H1 (cell line): ENCODE data around the gene HDAC10. TPM values are rescaled to one million over a fixed set of nuclear protein-coding genes. Genes with fewer than 3 reads are reported as not detected.

ENCODE experiments used
- CTCF ChIA-PET: fragments of 300-600 bp; sonication (Branson Sonifier 250); formaldehyde crosslinking; loops from one replicate; lab custom pipeline; 2021; ENCODE audit not compliant: partially characterized antibody; lab: Charles Lee
- POLR2A ChIA-PET: fragments of 300-600 bp; sonication (Branson Sonifier 250); formaldehyde crosslinking; loops from one replicate; lab custom pipeline; 2021; ENCODE audit warnings: inconsistent platforms; ENCODE audit not compliant: partially characterized antibody; lab: Charles Lee
- DNase-seq, 2 experiments: peaks; one replicate each; pipeline versions ENCODE4 v3.0.0 to v3.0.0-alpha.2; 2010 to 2022; ENCODE audit warnings: low spot score in 2 of 2, low read depth in 1 of 2, mixed read lengths in 1 of 2
- FAIRE-seq: peaks from 2 replicates; lab custom pipeline; 2011; peaks lifted over from hg19 to GRCh38; lab: Jason Lieb, UNC
- H2AFZ ChIP-seq: 2 replicates; pipeline ENCODE4 v1.8.1; 2012; ENCODE audit warnings: low read length, inconsistent platforms
- H2AK5ac ChIP-seq: 2 replicates; pipeline ENCODE4 v1.6.1; 2013; ENCODE audit warnings: low read depth, low read length
- H2BK120ac ChIP-seq: replicated peaks from 2 replicates; pipeline ENCODE3; 2013; ENCODE audit warnings: low read depth, low read length, inconsistent platforms
- H2BK12ac ChIP-seq: 2 replicates; pipeline ENCODE4 v1.6.1; 2013; ENCODE audit warnings: low read depth, low read length
- H2BK15ac ChIP-seq: 2 replicates; pipeline ENCODE4 v1.6.1; 2013; ENCODE audit warnings: low read length
- H2BK20ac ChIP-seq: 2 replicates; pipeline ENCODE4 v1.6.1; 2013; ENCODE audit warnings: low read length
- H2BK5ac ChIP-seq: 2 replicates; pipeline ENCODE4 v1.6.1; 2013; ENCODE audit warnings: low read depth, low read length
- H3K14ac ChIP-seq: 2 replicates; pipeline ENCODE4 v1.6.1; 2013; ENCODE audit warnings: inconsistent platforms; ENCODE audit not compliant: insufficient read length
- H3K18ac ChIP-seq: 2 replicates; pipeline ENCODE4 v1.6.1; 2013; ENCODE audit warnings: low read length; ENCODE audit errors: extremely low read depth
- H3K23ac ChIP-seq: 2 replicates; pipeline ENCODE4 v1.6.1; 2013; ENCODE audit warnings: inconsistent platforms; ENCODE audit not compliant: insufficient read length
- H3K23me2 ChIP-seq: 2 replicates; pipeline ENCODE4 v1.6.1; 2013; ENCODE audit warnings: low read depth, low read length
- H3K27ac ChIP-seq: 2 replicates; pipeline ENCODE4 v1.6.1; 2011; ENCODE audit warnings: low read depth, low read length, inconsistent platforms
- H3K27me3 ChIP-seq, 4 experiments: replicated peaks in 1 of 4; 1 replicate in 1 of 4; 2 replicates in 3 of 4; pipeline versions ENCODE4 v1.6.1 to v1.8.1; 2011 to 2013; ENCODE audit warnings: low read length in 3 of 4, mild to moderate bottlenecking in 3 of 4, inconsistent platforms in 2 of 4, mixed read lengths in 2 of 4, moderate library complexity in 1 of 4; ENCODE audit not compliant: control insufficient read depth in 3 of 4, insufficient read depth in 3 of 4; ENCODE audit errors: extremely low read depth in 1 of 4
- H3K36me3 ChIP-seq, 4 experiments: 2 replicates each; pipeline versions ENCODE4 v1.6.1 to v1.8.1; 2011 to 2013; ENCODE audit warnings: mild to moderate bottlenecking in 4 of 4, low read length in 3 of 4, moderate library complexity in 2 of 4, control low read depth in 1 of 4, inconsistent platforms in 1 of 4; ENCODE audit not compliant: insufficient read depth in 4 of 4, control insufficient read depth in 2 of 4
- H3K4ac ChIP-seq: replicated peaks from 2 replicates; pipeline ENCODE3; 2013; ENCODE audit warnings: low read length, low read depth, mixed read lengths, inconsistent platforms; ENCODE audit not compliant: insufficient read length
- H3K4me1 ChIP-seq, 4 experiments: replicated peaks in 1 of 4; 1 replicate in 1 of 4; 2 replicates in 3 of 4; pipeline versions ENCODE4 v1.6.1 to v1.8.1; 2011 to 2013; ENCODE audit warnings: low read length in 3 of 4, inconsistent platforms in 2 of 4, mixed read lengths in 1 of 4; ENCODE audit not compliant: insufficient read depth in 4 of 4, control insufficient read depth in 3 of 4
- H3K4me2 ChIP-seq, 2 experiments: 2 replicates each; pipeline versions ENCODE4 v1.6.1 to v1.8.1; 2011 to 2013; ENCODE audit warnings: low read depth in 2 of 2, low read length in 2 of 2, control low read depth in 1 of 2, inconsistent platforms in 1 of 2, mild to moderate bottlenecking in 1 of 2; ENCODE audit not compliant: insufficient read depth in 1 of 2
- H3K4me3 ChIP-seq, 4 experiments: fragments of 200-600, 300-600 bp in 1 of 4; sonication (generic), shearing (Covaris generic), sonication (Bioruptor Twin) in 1 of 4; 2 replicates each; pipeline versions ENCODE4 v1.5.1 to v1.8.1; 2011 to 2016; ENCODE audit warnings: low read length in 4 of 4, low read depth in 3 of 4, control low read depth in 2 of 4, inconsistent platforms in 2 of 4, mild to moderate bottlenecking in 2 of 4, mixed read lengths in 1 of 4, moderate library complexity in 1 of 4; ENCODE audit not compliant: insufficient read depth in 2 of 4; ENCODE audit errors: extremely low read depth in 1 of 4
- H3K56ac ChIP-seq: replicated peaks from 2 replicates; pipeline ENCODE3; 2013; ENCODE audit warnings: low read depth, mild to moderate bottlenecking, mixed read lengths, low read length, inconsistent platforms; ENCODE audit not compliant: insufficient read length
- H3K79me1 ChIP-seq: 2 replicates; pipeline ENCODE4 v1.6.1; 2013; ENCODE audit warnings: low read depth, low read length, control low read depth
- H3K79me2 ChIP-seq, 2 experiments: 2 replicates each; pipeline versions ENCODE4 v1.6.1 to v1.8.1; 2012 to 2013; ENCODE audit warnings: low read length in 2 of 2, mild to moderate bottlenecking in 2 of 2, inconsistent platforms in 1 of 2; ENCODE audit not compliant: insufficient read depth in 2 of 2, control insufficient read depth in 1 of 2
- H3K9ac ChIP-seq, 4 experiments: replicated peaks in 1 of 4; 1 replicate in 1 of 4; 2 replicates in 3 of 4; pipeline versions ENCODE4 v1.6.1 to v1.8.1; 2011 to 2013; ENCODE audit warnings: low read depth in 3 of 4, low read length in 3 of 4, control low read depth in 2 of 4, mild to moderate bottlenecking in 2 of 4, moderate library complexity in 2 of 4, inconsistent platforms in 1 of 4; ENCODE audit errors: extremely low read depth in 1 of 4
- H3K9me3 ChIP-seq, 2 experiments: 2 replicates each; pipeline versions ENCODE4 v1.6.1 to v1.8.1; 2012 to 2013; ENCODE audit warnings: mild to moderate bottlenecking in 2 of 2, moderate library complexity in 2 of 2, control low read depth in 1 of 2, inconsistent platforms in 1 of 2, low read depth in 1 of 2, low read length in 1 of 2, mixed read lengths in 1 of 2; ENCODE audit not compliant: insufficient read depth in 2 of 2
- H4K20me1 ChIP-seq, 2 experiments: replicated peaks in 1 of 2; 2 replicates each; pipeline versions ENCODE3 to v1.8.1; 2011 to 2013; ENCODE audit warnings: inconsistent platforms in 2 of 2, low read length in 2 of 2, mild to moderate bottlenecking in 1 of 2; ENCODE audit not compliant: insufficient read depth in 2 of 2, control insufficient read depth in 1 of 2
- H4K5ac ChIP-seq: 2 replicates; pipeline ENCODE4 v1.6.1; 2013; ENCODE audit warnings: low read length, low read depth, mixed read lengths, inconsistent platforms; ENCODE audit not compliant: insufficient read length
- H4K8ac ChIP-seq: 2 replicates; pipeline ENCODE4 v1.8.0; 2013; ENCODE audit warnings: mild to moderate bottlenecking, moderate library complexity, low read length, inconsistent platforms; ENCODE audit not compliant: insufficient read depth; ENCODE audit errors: extremely low read depth
- H4K91ac ChIP-seq: replicated peaks from 2 replicates; pipeline ENCODE3; 2013; ENCODE audit warnings: low read length, mixed read lengths, inconsistent platforms; ENCODE audit not compliant: insufficient read length
- CTBP2 ChIP-seq: IDR thresholded peaks from 2 replicates; pipeline ENCODE4 v1.7.0; 2011; ENCODE audit warnings: borderline replicate concordance, mild to moderate bottlenecking, moderate library complexity, mixed read lengths, low read length; ENCODE audit not compliant: insufficient read depth, insufficient read length
- RFX5 ChIP-seq: IDR thresholded peaks from 2 replicates; pipeline ENCODE4 v1.6.1; 2011; ENCODE audit warnings: low read depth, low read length, improper control_type of control experiment, borderline replicate concordance
- SIN3A ChIP-seq, 2 experiments: IDR thresholded peaks in 1 of 2; conservative IDR thresholded peaks in 1 of 2; 2 replicates each; pipeline ENCODE4 v1.6.1; 2011 to 2012; ENCODE audit warnings: low read length in 2 of 2, improper control_type of control experiment in 1 of 2, low read depth in 1 of 2, mild to moderate bottlenecking in 1 of 2
- WGBS, 2 experiments: shearing (Covaris generic) in 1 of 2; methylation state at CpG; one replicate each; pipeline versions ENCODE4 v1.1.6 to v1.1.7; 2013 to 2015; ENCODE audit warnings: low lambda C conversion rate in 2 of 2, mixed read lengths in 2 of 2, inconsistent platforms in 1 of 2, low coverage in 1 of 2, missing lambda C conversion rate in 1 of 2; ENCODE audit not compliant: insufficient replicate concordance in 2 of 2, insufficient coverage in 1 of 2, insufficient read length in 1 of 2; ENCODE audit errors: extremely low coverage in 1 of 2, missing lambda C conversion rate in 1 of 2; 5-methylcytosine and 5-hydroxymethylcytosine counted together
- polyA plus RNA-seq, 7 experiments: library from polyadenylated mRNA; depleted of rRNA in 3 of 7; stranded (reverse) in 5 of 7; unstranded in 2 of 7; fragments of >200 nt in 5 of 7; fragments of 200-250 nt in 2 of 7; gene quantifications; 1 replicate in 5 of 7; 2 replicates in 1 of 7; 4 replicates in 1 of 7; pipeline versions ENCODE4 v1.2.1 to v1.2.3, GENCODE V29; 2011 to 2013; ENCODE audit warnings: missing spikeins in 2 of 7, mixed read lengths in 2 of 7
- total RNA-seq: library from RNA; stranded (reverse); fragmentation: NEBNext Ultra II Directional; extraction: Animal tissue kit (Norgen Biotek cat#: 25700); gene quantifications from 2 replicates; pipeline ENCODE4 v1.2.1, GENCODE V29; 2021

Gene HDAC10
- total and polyA plus RNA-seq, 2 of the 8 experiments (the other 6 are each of a cell fraction or from before 2014, with no cell fraction given): 11.2 to 26.4 TPM

DNA sequence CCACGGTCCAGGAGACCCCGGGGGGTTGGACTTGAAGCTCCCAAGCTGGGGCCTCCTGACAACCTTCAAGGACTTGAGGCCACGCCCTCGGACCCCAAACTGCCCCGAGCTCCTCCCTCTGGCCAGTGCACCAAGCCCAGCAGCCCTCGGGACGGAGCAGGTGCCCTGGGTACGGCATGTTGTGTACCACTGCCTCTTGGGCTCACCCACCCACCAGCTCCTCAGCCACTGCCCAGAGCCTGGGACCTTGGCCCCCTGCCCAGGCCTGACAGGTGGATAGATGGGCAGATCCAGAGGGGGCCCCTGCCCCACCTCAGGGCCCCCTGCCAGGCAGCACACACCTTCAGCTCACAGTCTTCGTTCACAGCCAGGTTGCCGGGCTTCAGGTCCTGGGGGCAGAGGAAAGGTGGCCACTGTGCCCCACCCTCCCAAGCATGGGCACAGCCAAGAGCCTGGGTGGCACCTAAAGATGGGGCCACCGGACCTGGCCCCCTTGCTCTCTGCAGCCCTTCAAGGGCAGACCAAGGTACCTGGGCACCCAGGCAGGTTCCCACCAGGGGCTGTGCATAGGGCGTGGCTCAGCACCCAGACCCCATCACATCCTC, 5.3 kb upstream of the HDAC10 start:
- H2AK5ac ChIP-seq: no peak overlapping the region
- no peaks in the 10 kb centered on the region for H3K9me3 ChIP-seq
- H4K91ac ChIP-seq: no peak overlapping the region
- no peak overlapping the region for H3K9ac ChIP-seq
- H3K18ac ChIP-seq: no peak overlapping the region
- peaks cover 10% of the 10 kb centered on the region; the same call in 1 of the 2 replicates for H3K23me2 ChIP-seq
- no peak overlapping the region for H2BK20ac ChIP-seq
- H3K36me3 ChIP-seq: no peaks in the 10 kb centered on the region
- no peak overlapping the region for H2AFZ ChIP-seq
- H3K4me3 ChIP-seq: no peak overlapping the region
- H4K5ac ChIP-seq: no peak overlapping the region
- no peak overlapping the region for H4K8ac ChIP-seq
- FAIRE-seq (no peak), DNase-seq (no peak)
- peaks cover 0 to 8% (median 5%) of the 10 kb centered on the region in 4 experiments; a peak in 5 of 7 replicates for H3K4me1 ChIP-seq
- H2BK120ac ChIP-seq: no peak overlapping the region
- CTCF ChIA-PET: interaction anchor here (1.3 kb wide), 1 partner anchor 86 kb away, joined by 7 read pairs; no protein-coding TSS in a partner anchor
- H2BK12ac ChIP-seq: no peak overlapping the region
- no peak overlapping the region for H2BK5ac ChIP-seq
- H4K20me1 ChIP-seq: peaks cover 5 to 12% of the 10 kb centered on the region in 2 experiments
- no peak overlapping the region for H3K4ac ChIP-seq
- TF ChIP-seq SIN3A (conservative IDR thresholded peaks at IDR 0.05 in 1 of 2, IDR thresholded peaks at IDR 0.05 in 1 of 2; ENCODE audit: low read depth in 1 of 2, low read length in 2 of 2) (no peak), RFX5 (no peak), CTBP2 (no peak)
- POLR2A ChIA-PET: interaction anchor here (1.1 kb wide), 1 partner anchor 63 kb away, joined by 3 read pairs; no protein-coding TSS in a partner anchor
- no peaks in the 10 kb centered on the region for H3K79me2 ChIP-seq
- no peak overlapping the region for H3K14ac ChIP-seq
- no peak overlapping the region for H2BK15ac ChIP-seq
- WGBS, 2 experiments: 92% methylated on average over 11 of the region's 12 CpGs; no CpG with 5 or more reads in 1 of the 2 experiments
- peaks cover 1 to 11% (median 11%) of the 10 kb centered on the region in 4 experiments; a peak in 6 of 7 replicates for H3K27me3 ChIP-seq
- no peaks in the 10 kb centered on the region for H3K79me1 ChIP-seq
- H3K4me2 ChIP-seq: no peak overlapping the region
- H3K56ac ChIP-seq: no peak overlapping the region
- no peak overlapping the region for H3K23ac ChIP-seq
- no peak overlapping the region for H3K27ac ChIP-seq
